ENCODE results near the gene HYAL3.
A peak's percentile ranks its signal among the peaks of the same experiment; 100 is the strongest.

HYAL3 gene

GRCh38 chr3:50298836-50299637, at the start of gene HYAL3, which contains the start of gene NAA80:
TSS of gene HYAL3 (minus strand) at chr3:50299405. CDS start at chr3:50295602, 3,803 bp downstream.
TSS of gene NAA80 (minus strand) at chr3:50299405. CDS start at chr3:50297463, 1,942 bp downstream.
- Mint-ChIP-seq H3K27ac (peak within 1 kb of the TSS; percentile 100), H3K4me3 (peak within 1 kb of the TSS; percentile 97), H3K4me1 (ENCODE audit: low read depth) (peaks cover 26% of the 10 kb centered on the region), H3K9me3 (no peaks in the 10 kb centered on the region), H3K36me3 (ENCODE audit: low read depth) (peaks cover 20% of the 10 kb centered on the region), H3K27me3 (no peaks in the 10 kb centered on the region)
- peak; percentile 99 for DNase-seq

- Mint-ChIP-seq H3K27ac (peak overlapping the region; percentile 82), H3K9me3 (no peaks in the 10 kb centered on the region), H3K36me3 (ENCODE audit: low read depth) (peaks cover 58% of the 10 kb centered on the region), H3K4me3 (no peak overlapping the region), H3K27me3 (no peaks in the 10 kb centered on the region), H3K4me1 (ENCODE audit: low read depth) (peaks cover 58% of the 10 kb centered on the region)
- DNase-seq = peak; percentile 78
Measured at GRCh38 chr3:50347187-50347813, 48.1 kb upstream of the HYAL3 start.

- peaks cover 45% of the 10 kb centered on the region for H3K36me3 Mint-ChIP-seq (ENCODE audit: low read depth)
- H3K4me3 Mint-ChIP-seq = peak within 1 kb of the TSS; percentile 57
- H3K4me1 Mint-ChIP-seq (ENCODE audit: low read depth) = peaks cover 54% of the 10 kb centered on the region
- H3K27me3 Mint-ChIP-seq = no peaks in the 10 kb centered on the region
- DNase-seq = peak; percentile 82
- no peaks in the 10 kb centered on the region for H3K9me3 Mint-ChIP-seq
- H3K27ac Mint-ChIP-seq = peak within 1 kb of the TSS; percentile 35
Measured at GRCh38 chr3:50345586-50346234, 46.5 kb upstream of the HYAL3 start, which contains the start of gene ZMYND10. TSS of gene ZMYND10 (minus strand) at chr3:50345732. CDS start at chr3:50345579, 153 bp downstream.

GRCh38 chr3:50345008-50345407, 45.8 kb upstream of the HYAL3 start:
- DNase-seq = no peak
- no peak overlapping the region for H3K27ac Mint-ChIP-seq
- H3K27me3 Mint-ChIP-seq = no peaks in the 10 kb centered on the region
- H3K9me3 Mint-ChIP-seq = no peaks in the 10 kb centered on the region
- peaks cover 42% of the 10 kb centered on the region for H3K36me3 Mint-ChIP-seq (ENCODE audit: low read depth)
- no peak overlapping the region for H3K4me3 Mint-ChIP-seq
- H3K4me1 Mint-ChIP-seq (ENCODE audit: low read depth) = peaks cover 49% of the 10 kb centered on the region

GRCh38 chr3:50342813-50343633, 43.8 kb upstream of the HYAL3 start:
- Mint-ChIP-seq H3K4me1 (ENCODE audit: low read depth) (peaks cover 47% of the 10 kb centered on the region), H3K27me3 (no peaks in the 10 kb centered on the region)

GRCh38 chr3:50341996-50342650, 42.9 kb upstream of the HYAL3 start:
- Mint-ChIP-seq H3K36me3 (ENCODE audit: low read depth) (peaks cover 38% of the 10 kb centered on the region), H3K27ac (no peak overlapping the region), H3K27me3 (no peaks in the 10 kb centered on the region), H3K4me3 (peak overlapping the region; percentile 94), H3K4me1 (ENCODE audit: low read depth) (peaks cover 39% of the 10 kb centered on the region), H3K9me3 (no peaks in the 10 kb centered on the region)
- no peak for DNase-seq

More at GRCh38 chr3:50342813-50343633, 43.8 kb upstream of the HYAL3 start:
- DNase-seq = no peak
- H3K9me3 Mint-ChIP-seq = no peaks in the 10 kb centered on the region
- peak overlapping the region; percentile 26 for H3K27ac Mint-ChIP-seq
- peaks cover 38% of the 10 kb centered on the region for H3K36me3 Mint-ChIP-seq (ENCODE audit: low read depth)
- H3K4me3 Mint-ChIP-seq = no peak overlapping the region

GRCh38 chr3:50341537-50341936, 42.3 kb upstream of the HYAL3 start:
- Mint-ChIP-seq H3K27ac (peak overlapping the region; percentile 90), H3K4me3 (peak overlapping the region; percentile 94), H3K9me3 (no peaks in the 10 kb centered on the region), H3K27me3 (no peaks in the 10 kb centered on the region), H3K4me1 (ENCODE audit: low read depth) (peaks cover 39% of the 10 kb centered on the region), H3K36me3 (ENCODE audit: low read depth) (peaks cover 41% of the 10 kb centered on the region)
- no peak for DNase-seq

- Mint-ChIP-seq H3K36me3 (ENCODE audit: low read depth) (peaks cover 43% of the 10 kb centered on the region), H3K9me3 (no peaks in the 10 kb centered on the region), H3K4me3 (peak within 1 kb of the TSS; percentile 94), H3K27me3 (no peaks in the 10 kb centered on the region), H3K4me1 (ENCODE audit: low read depth) (peaks cover 40% of the 10 kb centered on the region), H3K27ac (peak within 1 kb of the TSS; percentile 95)
- peak; percentile 85 for DNase-seq
Measured at GRCh38 chr3:50340448-50341329, 41.5 kb upstream of the HYAL3 start, which contains the start of gene RASSF1. TSS of gene RASSF1 (minus strand) at chr3:50340836. CDS start at chr3:50340805, 31 bp downstream.

- Mint-ChIP-seq H3K27ac (peak overlapping the region; percentile 95), H3K4me1 (ENCODE audit: low read depth) (peaks cover 42% of the 10 kb centered on the region), H3K9me3 (no peaks in the 10 kb centered on the region), H3K4me3 (peak overlapping the region; percentile 94), H3K27me3 (no peaks in the 10 kb centered on the region), H3K36me3 (ENCODE audit: low read depth) (peaks cover 48% of the 10 kb centered on the region)
- DNase-seq = no peak
Measured at GRCh38 chr3:50340147-50340447, 40.9 kb upstream of the HYAL3 start.

GRCh38 chr3:50339485-50340146, 40.4 kb upstream of the HYAL3 start:
- Mint-ChIP-seq H3K36me3 (ENCODE audit: low read depth) (peaks cover 52% of the 10 kb centered on the region), H3K9me3 (no peaks in the 10 kb centered on the region), H3K27ac (peak overlapping the region; percentile 95), H3K4me3 (peak overlapping the region; percentile 94), H3K4me1 (ENCODE audit: low read depth) (peaks cover 43% of the 10 kb centered on the region), H3K27me3 (no peaks in the 10 kb centered on the region)
- no peak for DNase-seq

GRCh38 chr3:50338965-50339364, 39.8 kb upstream of the HYAL3 start:
- Mint-ChIP-seq H3K27ac (peak overlapping the region; percentile 95), H3K27me3 (no peaks in the 10 kb centered on the region), H3K36me3 (ENCODE audit: low read depth) (peaks cover 58% of the 10 kb centered on the region), H3K4me1 (ENCODE audit: low read depth) (peaks cover 50% of the 10 kb centered on the region), H3K4me3 (peak overlapping the region; percentile 94), H3K9me3 (no peaks in the 10 kb centered on the region)
- DNase-seq = no peak

GRCh38 chr3:50337175-50337861, 38.1 kb upstream of the HYAL3 start:
- no peaks in the 10 kb centered on the region for H3K9me3 Mint-ChIP-seq
- H3K4me3 Mint-ChIP-seq = peak overlapping the region; percentile 94
- H3K27me3 Mint-ChIP-seq = no peaks in the 10 kb centered on the region
- H3K27ac Mint-ChIP-seq = peak overlapping the region; percentile 95
- DNase-seq = peak; percentile 97
- H3K36me3 Mint-ChIP-seq (ENCODE audit: low read depth) = peaks cover 75% of the 10 kb centered on the region
- H3K4me1 Mint-ChIP-seq (ENCODE audit: low read depth) = peaks cover 60% of the 10 kb centered on the region

Measured in activated T-cell treated with anti-CD3 and anti-CD28 coated beads, Interleukin-2, amount 50 U/mL, for 24 hours (primary cell).